HepG2 (cell line): ENCODE measurements around the gene TAS2R40. TPM values are rescaled to one million over a fixed set of nuclear protein-coding genes. Genes with fewer than 3 reads are reported as not detected.

Source experiments
- ATAC-seq: fragments of 200-7000 bp; cut with Tn5 transposase; 3 replicates; pipeline ENCODE4 v1.9.1; 2020; ENCODE audit warnings: mild to moderate bottlenecking, moderate library complexity
- Bru-seq: library from RNA; stranded (reverse); fragments of 400-500 nt; gene quantifications from one replicate; lab custom pipeline; 2021; lab: Mats Ljungman, UMichigan
- BruChase-seq, 2 experiments: library from RNA; stranded (reverse); fragments of 400-500 nt; gene quantifications; one replicate each; lab custom pipeline; 2021; lab: Mats Ljungman, UMichigan
- BruUV-seq: library from RNA; stranded (reverse); fragments of 400-500 nt; replicated peaks from 2 replicates; lab custom pipeline; 2021; lab: Mats Ljungman, UMichigan
- CTCF ChIA-PET: fragments of 300-600 bp; formaldehyde crosslinking; extraction: SDS; loops from one replicate; lab custom pipeline; 2021; ENCODE audit warnings: low total read pairs, inconsistent platforms, low intra/inter-chr PET ratio; lab: Yijun Ruan, JAX
- POLR2A ChIA-PET: fragments of 350-600 bp; sonication (Branson Sonifier 250); formaldehyde crosslinking; loops from one replicate; lab custom pipeline; 2020; ENCODE audit warnings: antibody characterized with exemption, inconsistent platforms; lab: Yijun Ruan, JAX
- DNase-seq: peaks from one replicate; pipeline ENCODE4 v3.0.0-alpha.2; 2015; ENCODE audit warnings: low spot score
- FAIRE-seq: peaks from 3 replicates; lab custom pipeline; 2011; peaks lifted over from hg19 to GRCh38; lab: Jason Lieb, UNC
- H2AFZ ChIP-seq: one replicate; pipeline ENCODE4 v1.6.1; 2011; ENCODE audit warnings: low read length, inconsistent platforms
- H3K27ac ChIP-seq: fragments of 300-600 bp; 3 replicates; pipeline ENCODE4 v1.8.0; 2011; ENCODE audit warnings: mixed run types, mild to moderate bottlenecking, mixed read lengths, low read length, inconsistent platforms; ENCODE audit not compliant: insufficient read depth; ENCODE audit errors: extremely low read length
- H3K27me3 ChIP-seq, 2 experiments: fragments of 200-600 bp in 1 of 2; 2 replicates in 1 of 2; 3 replicates in 1 of 2; pipeline versions ENCODE4 v1.6.0 to v1.8.0; 2011; ENCODE audit warnings: low read length in 2 of 2, mild to moderate bottlenecking in 2 of 2, moderate library complexity in 2 of 2, inconsistent platforms in 1 of 2; ENCODE audit not compliant: insufficient read depth in 2 of 2, control insufficient read depth in 1 of 2
- H3K36me3 ChIP-seq, 2 experiments: fragments of 200-600 bp in 1 of 2; replicated peaks in 1 of 2; 2 replicates in 1 of 2; 3 replicates in 1 of 2; pipeline versions ENCODE4 v1.5.1 to v1.8.0; 2011; ENCODE audit warnings: low read length in 2 of 2, inconsistent platforms in 1 of 2; ENCODE audit not compliant: insufficient read depth in 2 of 2, control insufficient read depth in 1 of 2
- H3K4me1 ChIP-seq: 2 replicates; pipeline ENCODE4 v1.5.1; 2012; ENCODE audit warnings: low read length, inconsistent platforms; ENCODE audit not compliant: insufficient read depth
- H3K4me2 ChIP-seq: 2 replicates; pipeline ENCODE4 v1.6.0; 2011; ENCODE audit warnings: low read depth, low read length, inconsistent platforms
- H3K4me3 ChIP-seq, 3 experiments: fragments of 200-600 bp in 1 of 3; sonication (generic), shearing (Covaris generic) in 1 of 3; replicated peaks in 1 of 3; 2 replicates each; pipeline ENCODE4 v1.5.1; 2011 to 2016; ENCODE audit warnings: low read length in 3 of 3, inconsistent platforms in 2 of 3, low read depth in 2 of 3, mild to moderate bottlenecking in 2 of 3, control low read depth in 1 of 3, mixed read lengths in 1 of 3; ENCODE audit not compliant: insufficient read depth in 1 of 3
- H3K79me2 ChIP-seq: one replicate; pipeline ENCODE4 v1.6.1; 2011; ENCODE audit warnings: low read length, inconsistent platforms; ENCODE audit not compliant: insufficient read depth
- H3K9ac ChIP-seq: 2 replicates; pipeline ENCODE4 v1.6.0; 2011; ENCODE audit warnings: mild to moderate bottlenecking, low read depth, low read length, inconsistent platforms; ENCODE audit not compliant: insufficient read depth
- H3K9me3 ChIP-seq: 2 replicates; pipeline ENCODE4 v1.5.1; 2012; ENCODE audit warnings: mild to moderate bottlenecking, low read length
- H4K20me1 ChIP-seq: 2 replicates; pipeline ENCODE4 v1.6.0; 2011; ENCODE audit warnings: inconsistent platforms, mild to moderate bottlenecking, low read length, moderate library complexity; ENCODE audit not compliant: insufficient read depth
- CBX2 ChIP-seq, 2 experiments: fragments of 200-600 bp in 1 of 2; sonication (generic); formaldehyde crosslinking in 1 of 2; IDR thresholded peaks; 2 replicates each; pipeline versions ENCODE4 v1.7.0 to v1.8.1; 2018 to 2022; ENCODE audit warnings: low read depth in 2 of 2, low read length in 1 of 2, mild to moderate bottlenecking in 1 of 2, missing genetic modification reagents in 1 of 2
- FOXA1 ChIP-seq, 2 experiments: fragments of 450-650 bp in 1 of 2; sonication (generic) in 1 of 2; formaldehyde crosslinking in 1 of 2; IDR thresholded peaks; 2 replicates each; pipeline versions ENCODE4 v1.4.0 to v1.6.1; 2016 to 2020; ENCODE audit warnings: missing genetic modification reagents in 1 of 2
- HMGA1 ChIP-seq: sonication (generic); formaldehyde crosslinking; conservative IDR thresholded peaks from 2 replicates; pipeline ENCODE4 v1.4.0; 2020; ENCODE audit warnings: missing genetic modification reagents
- RERE ChIP-seq: IDR thresholded peaks from 2 replicates; pipeline ENCODE4 v1.6.1; 2016; ENCODE audit warnings: low read depth, missing genetic modification reagents, missing compliant biosample characterization
- TBP ChIP-seq: sonication (generic); formaldehyde crosslinking; IDR thresholded peaks from 2 replicates; pipeline ENCODE4 v1.5.0; 2020; ENCODE audit warnings: missing genetic modification reagents
- TFAP4 ChIP-seq: sonication (generic); IDR thresholded peaks from 2 replicates; pipeline ENCODE4 v1.6.1; 2016; ENCODE audit warnings: low read depth, borderline replicate concordance
- TP53 ChIP-seq: sonication (generic); formaldehyde crosslinking; conservative IDR thresholded peaks from 2 replicates; pipeline ENCODE4 v1.4.0; 2020; ENCODE audit warnings: missing genetic modification reagents
- WGBS: methylation state at CpG from one replicate; pipeline ENCODE4 v1.1.6; 2017; ENCODE audit warnings: low lambda C conversion rate; 5-methylcytosine and 5-hydroxymethylcytosine counted together
- in situ Hi-C: cut with HindIII; loops from 2 replicates; pipeline ENCODE4 v1.10.0; 2017; ENCODE audit warnings: low pct_unique_long_range_greater_than_20kb; ENCODE audit not compliant: extremely low pct_ligation_motif_present
- intact Hi-C: fragments of 100-400 bp; cut with micrococcal nuclease; formaldehyde crosslinking; loops from one replicate; pipeline ENCODE4 v1.10.0; 2022; ENCODE audit not compliant: unreplicated experiment
- long read RNA-seq, 2 experiments: library from RNA in 1 of 2; library from polyadenylated mRNA in 1 of 2; stranded (forward) in 1 of 2; unstranded in 1 of 2; transcript quantifications; one replicate each; pipeline ENCODE4 v2.0.0, GENCODE V29; 2019 to 2022
- polyA minus RNA-seq, 3 experiments: library from RNA; depleted of rRNA, polyadenylated mRNA; stranded (reverse); fragments of >200 nt; gene quantifications; 2 replicates each; pipeline ENCODE4 v1.2.3, GENCODE V29; 2011; ENCODE audit warnings: low replicate concordance in 1 of 3
- polyA plus RNA-seq, 8 experiments: library from polyadenylated mRNA; depleted of rRNA in 3 of 8; stranded (reverse) in 7 of 8; unstranded in 1 of 8; fragments of >200 nt; fragmentation: Illumina TruSeq in 4 of 8; extraction: Trizol in 4 of 8; gene quantifications; 2 replicates each; pipeline versions ENCODE4 v1.2.1 to v1.2.3, GENCODE V29; 2011 to 2016; ENCODE audit warnings: low read depth in 4 of 8, missing spikeins in 1 of 8, mixed read lengths in 1 of 8; ENCODE audit not compliant: insufficient read depth in 1 of 8
- total RNA-seq, 5 experiments: library from RNA; depleted of rRNA; stranded (reverse); fragments of >200 nt; fragmentation: Illumina TruSeq; extraction: Trizol; gene quantifications; 2 replicates each; pipeline ENCODE4 v1.2.3, GENCODE V29; 2016; ENCODE audit warnings: low read depth in 1 of 5

Gene TAS2R40
- total RNA-seq (2016; rRNA removed; fragmentation: Illumina TruSeq; extraction: Trizol) (not detected in 2 replicates), polyA plus RNA-seq (2011; rRNA removed) (not detected in 2 replicates), polyA minus RNA-seq (2011; rRNA and poly(A)+ RNA removed; ENCODE audit: low replicate concordance) (not detected in 2 replicates), Bru-seq, nascent RNA (not detected), BruChase-seq, experiment 1, labeled RNA remaining after a 6-hour chase (not detected), BruChase-seq, experiment 2, labeled RNA remaining after a 2-hour chase (not detected)
- total RNA-seq (2016; cell fraction: cytosol; rRNA removed; fragmentation: Illumina TruSeq; extraction: Trizol; ENCODE audit: low read depth) = not detected in 2 replicates
- not detected in 2 replicates for total RNA-seq (2016; cell fraction: insoluble cytoplasmic fraction; rRNA removed; fragmentation: Illumina TruSeq; extraction: Trizol)
- not detected in 2 replicates for total RNA-seq (2016; cell fraction: membrane; rRNA removed; fragmentation: Illumina TruSeq; extraction: Trizol)
- not detected in 2 replicates for total RNA-seq (2016; cell fraction: nucleus; rRNA removed; fragmentation: Illumina TruSeq; extraction: Trizol)
- polyA plus RNA-seq (2011; cell fraction: cytosol; rRNA removed) = not detected in 2 replicates
- not detected in 2 replicates for polyA plus RNA-seq (2011; cell fraction: nucleus; rRNA removed)
- polyA plus RNA-seq (2012) = not detected in 2 replicates
- not detected in 2 replicates for polyA plus RNA-seq (2016; cell fraction: cytosol; fragmentation: Illumina TruSeq; extraction: Trizol; ENCODE audit: low read depth)
- polyA plus RNA-seq (2016; cell fraction: insoluble cytoplasmic fraction; fragmentation: Illumina TruSeq; extraction: Trizol; ENCODE audit: low read depth) = not detected in 2 replicates
- polyA plus RNA-seq (2016; cell fraction: membrane; fragmentation: Illumina TruSeq; extraction: Trizol; ENCODE audit: low read depth) = not detected in 2 replicates
- not detected in 2 replicates for polyA plus RNA-seq (2016; cell fraction: nucleus; fragmentation: Illumina TruSeq; extraction: Trizol; ENCODE audit: insufficient read depth, low read depth)
- polyA minus RNA-seq (2011; cell fraction: cytosol; rRNA and poly(A)+ RNA removed) = not detected in 2 replicates
- polyA minus RNA-seq (2011; cell fraction: nucleus; rRNA and poly(A)+ RNA removed) = not detected in 2 replicates
- long read RNA-seq, experiment 1 = 0 reads
- long read RNA-seq, experiment 2 = 0 reads

GRCh38 chr7:143221737-143222136 is at the start of gene TAS2R40:
Gene TAS2R40, plus strand, starts transcription at chr7:143222037. Its CDS starts 42 bp downstream, at chr7:143222079.
- Histone ChIP-seq H3K36me3 (no peaks in the 10 kb centered on the region), H3K9me3 (no peaks in the 10 kb centered on the region), H3K4me1 (no peaks in the 10 kb centered on the region), H3K27me3 (0 out of 5 replicates have a peak, but pooled peaks cover 0 to 6% of the 10 kb centered on the region in 2 experiments), H3K4me3 (no peak within 1 kb of the TSS), H3K4me2 (no peak within 1 kb of the TSS), H2AFZ (no peak within 1 kb of the TSS), H3K9ac (no peak within 1 kb of the TSS), H3K79me2 (no peaks in the 10 kb centered on the region), H3K27ac (no peak within 1 kb of the TSS), H4K20me1 (no peaks in the 10 kb centered on the region)
- WGBS = 28% methylated on average over 3 of the region's 3 CpGs
- in situ Hi-C loops = no loop called here
- POLR2A ChIA-PET = no interaction called here
- CTCF ChIA-PET = no interaction called here
- no peak for TF ChIP-seq TFAP4
- TF ChIP-seq CBX2 (IDR thresholded peaks at IDR 0.05; ENCODE audit: low read depth, low read length) = no peak
- no peak for TF ChIP-seq CBX2 (CRISPR knock-in tag; IDR thresholded peaks at IDR 0.05; ENCODE audit: low read depth)
- no peak for TF ChIP-seq RERE (CRISPR knock-in tag)
- no peak for TF ChIP-seq HMGA1 (CRISPR knock-in tag)
- no peak for TF ChIP-seq TP53
- TF ChIP-seq TBP = no peak
- no peak for TF ChIP-seq FOXA1 (IDR thresholded peaks at IDR 0.05)
- TF ChIP-seq FOXA1 (CRISPR knock-in tag; IDR thresholded peaks at IDR 0.05) = no peak
- no peak for FAIRE-seq
- BruUV-seq = no TSS peak
- no peak for ATAC-seq
- DNase-seq = no peak
- intact Hi-C loops = no loop called here
